Naive thymus-derived CD4-positive, alpha-beta T cell (primary cell): Measurements from ENCODE around the gene SOS1. TPM values are rescaled to one million over a fixed set of nuclear protein-coding genes. Genes with fewer than 3 reads are reported as not detected.
A peak's percentile ranks its signal among the peaks of the same experiment; 100 is the strongest.

Experiments
- ATAC-seq: fragments of 150-1000 bp; cut with Tn5 transposase; 2 replicates; pipeline ENCODE4 v1.10.0; 2021; ENCODE audit warnings: mild to moderate bottlenecking, moderate library complexity
- CTCF ChIA-PET: fragments of 350-600 bp; sonication (Branson Sonifier 250); formaldehyde crosslinking; loops from one replicate; lab custom pipeline; 2021; ENCODE audit warnings: antibody characterized with exemption; lab: Charles Lee
- POLR2A ChIA-PET: fragments of 350-600 bp; sonication (Branson Sonifier 250); formaldehyde crosslinking; loops from one replicate; lab custom pipeline; 2021; ENCODE audit warnings: antibody characterized with exemption, inconsistent platforms; lab: Charles Lee
- DNase-seq, 9 donors: peaks; one replicate each; pipeline versions ENCODE4 v3.0.0 to v3.0.0-alpha.2; 2020 to 2022; ENCODE audit warnings: mixed read lengths in 1 of 9
- H3K27ac ChIP-seq: one replicate; pipeline ENCODE4 v1.7.0; 2013; ENCODE audit warnings: mild to moderate bottlenecking, low read depth, low read length, moderate library complexity
- H3K27me3 ChIP-seq, 2 donors: one replicate each; pipeline ENCODE4 v1.7.0; 2013; ENCODE audit warnings: low read length in 2 of 2, mild to moderate bottlenecking in 2 of 2, moderate library complexity in 2 of 2; ENCODE audit not compliant: control insufficient read depth in 2 of 2, insufficient read depth in 2 of 2
- H3K36me3 ChIP-seq, 3 experiments: 1 replicate in 2 of 3; 2 replicates in 1 of 3; pipeline ENCODE4 v1.7.0; 2013; ENCODE audit warnings: low read length in 3 of 3, mild to moderate bottlenecking in 3 of 3, moderate library complexity in 1 of 3; ENCODE audit not compliant: insufficient read depth in 3 of 3, control insufficient read depth in 2 of 3
- H3K4me1 ChIP-seq, 2 donors: one replicate each; pipeline ENCODE4 v1.7.0; 2013; ENCODE audit warnings: low read length in 2 of 2, mild to moderate bottlenecking in 2 of 2, moderate library complexity in 1 of 2; ENCODE audit not compliant: control insufficient read depth in 2 of 2, insufficient read depth in 2 of 2
- H3K4me3 ChIP-seq: 2 replicates; pipeline ENCODE4 v1.7.0; 2013; ENCODE audit warnings: mild to moderate bottlenecking, low read length
- H3K9me3 ChIP-seq, 3 experiments: 1 replicate in 2 of 3; 2 replicates in 1 of 3; pipeline ENCODE4 v1.7.0; 2013; ENCODE audit warnings: low read length in 3 of 3; ENCODE audit not compliant: control insufficient read depth in 2 of 3
- H3K27ac Mint-ChIP-seq, 9 donors: one replicate each; pipeline ENCODE4 v1.8.0; 2020 to 2022; ENCODE audit warnings: mixed read lengths in 9 of 9, mild to moderate bottlenecking in 8 of 9, moderate library complexity in 5 of 9, inconsistent platforms in 2 of 9
- H3K27me3 Mint-ChIP-seq, 5 donors: one replicate each; pipeline ENCODE4 v1.8.0; 2021 to 2022; ENCODE audit warnings: mixed read lengths in 5 of 5, mild to moderate bottlenecking in 1 of 5
- H3K36me3 Mint-ChIP-seq, 5 donors: one replicate each; pipeline ENCODE4 v1.8.0; 2020 to 2022; ENCODE audit warnings: mixed read lengths in 5 of 5, mild to moderate bottlenecking in 3 of 5, inconsistent platforms in 1 of 5
- H3K4me1 Mint-ChIP-seq, 7 donors: one replicate each; pipeline ENCODE4 v1.8.0; 2020 to 2022; ENCODE audit warnings: mixed read lengths in 7 of 7, mild to moderate bottlenecking in 3 of 7, inconsistent platforms in 1 of 7
- H3K4me3 Mint-ChIP-seq, 10 donors: one replicate each; pipeline ENCODE4 v1.8.0; 2020 to 2022; ENCODE audit warnings: mild to moderate bottlenecking in 10 of 10, mixed read lengths in 10 of 10, moderate library complexity in 6 of 10, inconsistent platforms in 2 of 10
- H3K9me3 Mint-ChIP-seq, 11 donors: one replicate each; pipeline ENCODE4 v1.8.0; 2020 to 2022; ENCODE audit warnings: mixed read lengths in 11 of 11, mild to moderate bottlenecking in 4 of 11, inconsistent platforms in 1 of 11, moderate library complexity in 1 of 11
- intact Hi-C, 2 donors: fragments of 100-400 bp; cut with micrococcal nuclease; formaldehyde crosslinking; loops; one replicate each; pipeline ENCODE4 v1.15.1; 2023
- polyA plus RNA-seq, 2 donors: library from polyadenylated mRNA; unstranded; fragments of 300-500 nt; fragmentation: Illumina TruSeq; gene quantifications; one replicate each; pipeline ENCODE4 v1.2.3, GENCODE V29; 2021
- total RNA-seq, 6 experiments: library from RNA in 5 of 6; stranded (reverse) in 5 of 6; gene quantifications; 1 replicate in 5 of 6; 2 replicates in 1 of 6; pipeline ENCODE4 v1.2.3 and lab custom pipeline; 2021 to 2026

Gene SOS1
- total and polyA plus RNA-seq, 7 experiments from 2014 or later = 6.3 to 323 (median 34.8) TPM

DNA sequence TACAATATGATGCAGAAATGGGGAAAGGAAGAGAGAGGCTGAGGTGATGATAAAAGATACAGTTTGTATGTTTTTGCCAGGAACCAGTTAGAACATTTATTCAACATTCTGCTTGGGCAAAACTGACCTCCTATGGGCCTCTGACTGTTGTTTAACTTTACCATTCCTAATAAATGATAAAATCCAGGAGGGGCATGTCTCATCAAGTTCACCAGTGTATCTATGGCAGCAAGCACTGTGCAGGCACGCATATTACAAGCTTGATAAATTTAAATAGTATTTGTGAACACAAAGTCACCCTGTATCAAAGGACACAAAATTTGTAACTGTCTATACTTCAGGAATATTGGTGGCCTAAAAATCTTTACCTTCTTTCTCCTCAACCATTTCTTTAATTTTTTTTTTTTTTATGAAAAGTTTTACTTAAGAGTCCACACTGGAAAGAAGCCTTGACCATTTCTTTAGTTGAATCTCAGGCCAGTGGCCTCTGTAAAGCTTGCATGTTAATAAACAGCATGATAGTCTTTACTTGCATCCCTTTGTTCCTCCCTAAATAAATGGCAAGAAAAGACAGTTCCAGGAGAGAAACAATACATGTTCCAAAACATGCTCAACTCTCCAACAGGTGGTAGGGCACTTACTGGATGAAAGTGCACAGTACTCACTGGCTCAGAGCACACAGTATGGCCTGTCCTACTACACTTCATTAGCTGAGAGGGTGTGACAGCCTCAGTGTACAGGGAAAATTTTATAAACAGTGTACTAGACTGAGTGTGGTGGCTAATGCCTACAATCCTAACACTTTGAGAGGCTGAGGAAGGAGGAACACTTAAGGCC, 52.3 kb downstream of the SOS1 start:
- Histone ChIP-seq H3K27ac (no peak overlapping the region), H3K36me3 (peaks cover 0 to 7% (median 3%) of the 10 kb centered on the region in 3 experiments), H3K4me1 (no peaks in the 10 kb centered on the region), H3K4me3 (no peak overlapping the region), H3K27me3 (no peaks in the 10 kb centered on the region), H3K9me3 (no peaks in the 10 kb centered on the region)
- no peaks in the 10 kb centered on the region for H3K9me3 Mint-ChIP-seq
- H3K4me3 Mint-ChIP-seq = no peak overlapping the region
- peaks cover 4 to 25% (median 7%) of the 10 kb centered on the region in 5 donors for H3K36me3 Mint-ChIP-seq
- intact Hi-C loops = no loop called here
- ChIA-PET POLR2A (no interaction called here), CTCF (interaction anchor here (0.6 to 1.9 kb wide), 4 partner anchors 10 to 161 kb away, joined by 4 to 6 read pairs (median 5); no protein-coding TSS in a partner anchor)
- H3K27me3 Mint-ChIP-seq = no peaks in the 10 kb centered on the region
- H3K27ac Mint-ChIP-seq = peak overlapping the region in 4 of 9 donors; percentile 43 to 87 (median 62)
- ATAC-seq (no peak), DNase-seq (no peak)
- peaks cover 13 to 54% (median 24%) of the 10 kb centered on the region in 7 donors for H3K4me1 Mint-ChIP-seq

DNA sequence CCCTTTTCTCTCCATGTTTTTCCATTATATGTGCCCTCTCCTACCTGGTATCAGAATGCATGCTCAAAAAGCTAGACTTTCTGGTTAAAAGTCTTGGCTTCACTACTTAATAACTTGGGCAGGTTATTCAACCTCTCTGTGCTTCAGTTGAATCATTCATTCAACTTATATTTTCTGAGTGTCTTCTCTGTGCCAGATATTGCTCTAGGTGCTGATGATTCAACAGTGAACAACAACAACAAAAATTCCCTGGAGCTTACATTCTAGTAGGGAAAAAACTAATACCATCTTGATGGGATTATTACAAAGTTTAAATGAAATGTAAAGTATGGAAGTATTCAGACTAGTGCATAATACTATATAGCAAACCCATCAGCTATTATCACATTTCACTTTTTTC, 55.2 kb downstream of the SOS1 start:
- H3K4me3 ChIP-seq = no peak overlapping the region
- peaks cover 4 to 26% (median 7%) of the 10 kb centered on the region in 5 donors for H3K36me3 Mint-ChIP-seq
- peak overlapping the region in 6 of 9 donors; percentile 12 to 82 (median 52) for H3K27ac Mint-ChIP-seq
- no peaks in the 10 kb centered on the region for H3K4me1 ChIP-seq
- H3K36me3 ChIP-seq = peaks cover 0 to 7% (median 3%) of the 10 kb centered on the region in 3 experiments
- no peak overlapping the region for H3K27ac ChIP-seq
- H3K27me3 ChIP-seq = no peaks in the 10 kb centered on the region
- DNase-seq (no peak), ATAC-seq (no peak)
- no peaks in the 10 kb centered on the region for H3K27me3 Mint-ChIP-seq
- no peaks in the 10 kb centered on the region for H3K9me3 Mint-ChIP-seq
- no peaks in the 10 kb centered on the region for H3K9me3 ChIP-seq
- intact Hi-C loops = no loop called here
- CTCF ChIA-PET = interaction anchor here (1.9 kb wide), 1 partner anchor 162 kb away, joined by 4 read pairs; no protein-coding TSS in a partner anchor
- POLR2A ChIA-PET = interaction anchor here (1.5 kb wide), 1 partner anchor 164 kb away, joined by 3 read pairs; no protein-coding TSS in a partner anchor
- H3K4me3 Mint-ChIP-seq = no peak overlapping the region
- peaks cover 5 to 45% (median 10%) of the 10 kb centered on the region in 7 donors for H3K4me1 Mint-ChIP-seq

DNA sequence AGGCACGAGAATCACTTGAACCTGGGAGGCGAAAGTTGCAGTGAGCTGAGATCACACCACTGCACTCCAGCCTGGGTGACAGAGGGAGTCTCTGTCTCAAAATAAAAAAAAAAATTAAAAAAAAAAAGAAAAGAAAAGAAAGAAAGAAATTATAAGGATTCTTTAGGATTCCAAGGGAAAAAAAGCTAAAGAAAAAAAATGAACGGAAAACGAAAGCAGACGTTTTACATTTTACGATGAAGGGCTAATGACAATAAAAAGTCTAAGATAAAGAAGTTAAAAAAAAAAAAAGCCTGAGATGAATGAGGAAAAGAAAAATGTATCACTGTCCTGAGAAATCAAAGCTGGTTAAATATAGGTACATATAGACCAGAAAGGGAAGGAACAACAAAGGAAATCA, 58.5 kb downstream of the SOS1 start:
- ATAC-seq = no peak
- POLR2A ChIA-PET = interaction anchor here (0.6 to 1.4 kb wide), 4 partner anchors 57 to 1775 kb away, joined by 3 to 9 read pairs (median 3); no protein-coding TSS in a partner anchor

DNA sequence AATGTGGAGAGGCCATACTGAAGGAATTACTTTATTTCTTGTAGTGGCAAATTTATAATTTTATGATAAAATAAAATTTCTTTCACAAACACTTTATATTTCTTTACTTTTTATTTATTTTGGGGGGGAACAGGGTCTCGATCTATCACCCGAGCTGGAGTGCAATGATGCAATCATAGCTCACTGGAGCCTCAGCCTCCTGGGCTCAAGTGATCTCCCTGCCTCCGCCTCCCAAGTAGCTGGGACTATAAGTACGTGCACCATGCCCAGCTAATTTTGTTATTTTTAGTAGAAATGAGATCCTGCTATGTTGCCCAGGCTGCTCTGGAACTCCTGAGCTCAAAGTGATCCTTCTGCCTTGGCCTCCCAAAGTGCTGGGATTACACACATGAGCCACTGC, 59.6 kb downstream of the SOS1 start:
- ATAC-seq = no peak
- no peaks in the 10 kb centered on the region for H3K9me3 ChIP-seq
- Mint-ChIP-seq H3K36me3 (peaks cover 0 to 19% (median 7%) of the 10 kb centered on the region in 5 donors), H3K27me3 (no peaks in the 10 kb centered on the region), H3K9me3 (no peaks in the 10 kb centered on the region), H3K4me1 (peaks cover 0 to 36% (median 2%) of the 10 kb centered on the region in 7 donors), H3K4me3 (no peak overlapping the region), H3K27ac (peak overlapping the region in 1 of 9 donors; percentile 8)
- POLR2A ChIA-PET = interaction anchor here (1.0 to 1.1 kb wide), 2 partner anchors 75 to 166 kb away, joined by 3 read pairs; no protein-coding TSS in a partner anchor
- no peak overlapping the region for H3K27ac ChIP-seq
- intact Hi-C loops = no loop called here
- DNase-seq = no peak
- no peaks in the 10 kb centered on the region for H3K4me1 ChIP-seq
- CTCF ChIA-PET = interaction anchor here (0.5 to 11.6 kb wide), 6 partner anchors 19 to 169 kb away, joined by 3 to 198 read pairs (median 4); partner anchors contain the start of gene SOS1
- H3K27me3 ChIP-seq = no peaks in the 10 kb centered on the region
- no peak overlapping the region for H3K4me3 ChIP-seq
- H3K36me3 ChIP-seq = peaks cover 0 to 3% (median under 1%) of the 10 kb centered on the region in 3 experiments

More for the DNA sequence above, 58.5 kb downstream of the SOS1 start:
- no peak overlapping the region for H3K27ac ChIP-seq
- Mint-ChIP-seq H3K4me1 (peaks cover 0 to 41% (median 3%) of the 10 kb centered on the region in 7 donors), H3K36me3 (peaks cover 4 to 23% (median 7%) of the 10 kb centered on the region in 5 donors), H3K9me3 (no peaks in the 10 kb centered on the region), H3K27ac (peak overlapping the region in 2 of 9 donors; percentile 0 to 11), H3K4me3 (no peak overlapping the region), H3K27me3 (no peaks in the 10 kb centered on the region)
- DNase-seq = no peak
- H3K27me3 ChIP-seq = no peaks in the 10 kb centered on the region
- intact Hi-C loops = no loop called here
- peaks cover 0 to 7% (median 3%) of the 10 kb centered on the region in 3 experiments for H3K36me3 ChIP-seq
- H3K4me1 ChIP-seq = no peaks in the 10 kb centered on the region
- no peak overlapping the region for H3K4me3 ChIP-seq
- CTCF ChIA-PET = interaction anchor here (0.6 to 11.6 kb wide), 6 partner anchors 57 to 936 kb away, joined by 3 to 198 read pairs (median 4); partner anchors contain the start of gene SOS1
- no peaks in the 10 kb centered on the region for H3K9me3 ChIP-seq

DNA sequence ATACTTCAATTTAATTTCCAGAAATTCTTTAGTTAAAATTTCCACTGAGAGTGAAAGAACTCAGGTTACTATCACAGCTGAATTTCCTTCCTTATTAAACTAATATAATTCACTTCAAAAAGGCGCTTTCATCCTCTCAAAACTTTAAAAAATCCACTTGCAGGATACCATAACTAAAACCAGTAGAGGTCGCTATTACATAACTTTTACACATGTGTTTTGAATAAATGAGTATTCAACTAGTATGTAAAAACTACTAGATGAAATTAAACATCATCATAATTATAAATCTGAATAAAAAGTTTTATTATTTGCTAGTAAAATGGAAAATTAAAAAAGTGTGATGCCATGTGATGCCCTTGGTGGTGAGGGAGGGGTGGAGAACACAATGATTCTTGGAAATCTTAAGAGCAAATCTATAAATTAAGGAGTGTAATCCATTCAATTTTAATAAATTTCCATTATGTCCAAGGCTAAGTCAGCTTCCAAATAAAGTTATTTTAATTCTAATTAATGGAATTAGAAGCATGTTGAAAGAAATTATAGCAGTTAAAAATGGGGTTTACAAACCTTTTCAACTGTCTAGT, 61.4 kb downstream of the SOS1 start:
- peak overlapping the region in 2 of 9 donors; percentile 63 to 64 for H3K27ac Mint-ChIP-seq
- intact Hi-C loops = loop anchor here (1.0 to 5.0 kb wide), 5 partner anchors 33 to 169 kb away; partner anchors contain the start of gene SOS1 (in 1 of the 2)
- CTCF ChIA-PET = interaction anchor here (0.5 to 11.6 kb wide), 16 partner anchors 10 to 220 kb away, joined by 3 to 198 read pairs (median 4); partner anchors contain the start of gene SOS1

DNA sequence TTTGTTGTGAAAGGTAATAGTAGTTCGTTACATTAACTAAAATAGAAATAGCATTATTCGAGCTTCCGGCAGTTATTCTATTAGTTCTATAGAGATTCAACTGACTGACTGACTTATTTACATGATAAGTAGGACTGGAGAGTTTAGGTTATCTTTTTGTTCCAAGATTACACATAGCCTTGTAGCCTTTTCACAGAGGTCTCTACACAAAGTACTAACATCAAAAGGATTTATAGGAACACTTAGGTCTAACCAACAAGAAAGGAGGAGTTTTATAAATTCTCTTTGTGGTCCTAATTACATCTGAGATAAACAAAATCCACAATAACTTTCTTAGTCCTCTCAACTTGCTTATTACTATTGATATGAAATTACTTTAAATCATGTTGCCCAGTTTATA, 62.8 kb downstream of the SOS1 start:
- ATAC-seq = no peak
- Histone ChIP-seq H3K36me3 (peaks cover 4 to 16% (median 12%) of the 10 kb centered on the region in 3 experiments), H3K4me3 (no peak overlapping the region), H3K9me3 (no peaks in the 10 kb centered on the region), H3K27ac (no peak overlapping the region), H3K27me3 (no peaks in the 10 kb centered on the region), H3K4me1 (no peaks in the 10 kb centered on the region)
- Mint-ChIP-seq H3K36me3 (peaks cover 0 to 24% (median 20%) of the 10 kb centered on the region in 5 donors), H3K9me3 (no peaks in the 10 kb centered on the region), H3K27ac (no peak overlapping the region), H3K27me3 (no peaks in the 10 kb centered on the region), H3K4me1 (peaks cover 0 to 35% (median 0%) of the 10 kb centered on the region in 7 donors), H3K4me3 (no peak overlapping the region)
- POLR2A ChIA-PET = no interaction called here
- CTCF ChIA-PET = interaction anchor here (0.8 to 11.6 kb wide), 8 partner anchors 25 to 178 kb away, joined by 3 to 198 read pairs (median 4); partner anchors contain the start of gene SOS1
- no peak for DNase-seq
- intact Hi-C loops = loop anchor here in 1 of 2 donors (5.0 kb wide), 2 partner anchors 34 to 59 kb away; no protein-coding TSS in a partner anchor

More for the DNA sequence above, 61.4 kb downstream of the SOS1 start:
- no peaks in the 10 kb centered on the region for H3K9me3 Mint-ChIP-seq
- Histone ChIP-seq H3K9me3 (no peaks in the 10 kb centered on the region), H3K36me3 (peaks cover 0 to 10% (median 8%) of the 10 kb centered on the region in 3 experiments), H3K27ac (no peak overlapping the region), H3K4me1 (no peaks in the 10 kb centered on the region), H3K27me3 (no peaks in the 10 kb centered on the region), H3K4me3 (no peak overlapping the region)
- ATAC-seq = peak; percentile 45
- DNase-seq = peak in 7 of 9 donors; percentile 15 to 73 (median 65)
- H3K4me1 Mint-ChIP-seq = peaks cover 0 to 33% (median 0%) of the 10 kb centered on the region in 7 donors
- H3K4me3 Mint-ChIP-seq = no peak overlapping the region
- no peaks in the 10 kb centered on the region for H3K27me3 Mint-ChIP-seq
- peaks cover 0 to 14% (median 10%) of the 10 kb centered on the region in 5 donors for H3K36me3 Mint-ChIP-seq
- POLR2A ChIA-PET = interaction anchor here (1.4 kb wide), 1 partner anchor 170 kb away, joined by 4 read pairs; no protein-coding TSS in a partner anchor
